Thymus (tissue), 11 donors: ENCODE data around the gene WDHD1. TPM values are rescaled to one million over a fixed set of nuclear protein-coding genes. Genes with fewer than 3 reads are reported as not detected.
A peak's percentile ranks its signal among the peaks of the same experiment; 100 is the strongest.
"Not testable (repeated sequence)": the region's sequence is repeated elsewhere in the genome, so short reads cannot be mapped to it uniquely, and the experiment has no call there.

Experiments used
- DNase-seq, 9 donors: peaks; one replicate each; pipeline ENCODE4 v3.0.0-alpha.2; 2013; ENCODE audit warnings: low spot score in 9 of 9, low read depth in 6 of 9, missing footprints in 1 of 9
- H3K27ac ChIP-seq, 2 donors: one replicate each; pipeline ENCODE4 v1.5.1; 2013; ENCODE audit warnings: control low read depth in 1 of 2, low read depth in 1 of 2, low read length in 1 of 2, mild to moderate bottlenecking in 1 of 2, moderate library complexity in 1 of 2
- H3K27me3 ChIP-seq, 2 donors: one replicate each; pipeline ENCODE4 v1.5.1; 2013; ENCODE audit warnings: low read length in 1 of 2; ENCODE audit not compliant: control insufficient read depth in 2 of 2, insufficient read depth in 1 of 2
- H3K36me3 ChIP-seq, 2 donors: one replicate each; pipeline ENCODE4 v1.5.1; 2013; ENCODE audit warnings: low read length in 1 of 2, mild to moderate bottlenecking in 1 of 2, moderate library complexity in 1 of 2; ENCODE audit not compliant: control insufficient read depth in 2 of 2, insufficient read depth in 2 of 2
- H3K4me1 ChIP-seq, 2 donors: one replicate each; pipeline ENCODE4 v1.5.1; 2013; ENCODE audit warnings: low read length in 2 of 2; ENCODE audit not compliant: control insufficient read depth in 2 of 2, insufficient read depth in 2 of 2
- H3K4me3 ChIP-seq, 2 donors: one replicate each; pipeline ENCODE4 v1.5.1; 2013; ENCODE audit warnings: low read length in 2 of 2, control low read depth in 1 of 2, mild to moderate bottlenecking in 1 of 2
- H3K9me3 ChIP-seq, 2 donors: one replicate each; pipeline ENCODE4 v1.5.1; 2013; ENCODE audit warnings: low read length in 1 of 2, mild to moderate bottlenecking in 1 of 2; ENCODE audit not compliant: control insufficient read depth in 2 of 2, insufficient read depth in 1 of 2
- WGBS: extraction: QIAGEN DNeasy Blood & Tissue Kit; methylation state at CpG from one replicate; pipeline ENCODE4 v1.1.7; 2013; 5-methylcytosine and 5-hydroxymethylcytosine counted together
- polyA plus RNA-seq: library from polyadenylated mRNA; stranded (reverse); fragments of 200-250 nt; gene quantifications from one replicate; pipeline ENCODE4 v1.2.3, GENCODE V29; 2013
- total RNA-seq: library from RNA; stranded (reverse); fragments of 120-200 nt; gene quantifications from one replicate; pipeline ENCODE4 v1.2.4, GENCODE V29; 2013
- donor health status: healthy.

Gene WDHD1
- total and polyA plus RNA-seq, 2 donors, result 3.7 to 20.3 TPM

- WGBS, result 96% methylated on average over 1 of the region's 1 CpG
- no peak overlapping the region for H3K27ac ChIP-seq
- no peaks in the 10 kb centered on the region for H3K9me3 ChIP-seq
- H3K4me3 ChIP-seq, result no peak overlapping the region
- no peaks in the 10 kb centered on the region for H3K27me3 ChIP-seq
- no peak for DNase-seq
- peaks cover 14 to 43% of the 10 kb centered on the region in 2 donors for H3K36me3 ChIP-seq
- H3K4me1 ChIP-seq, result no peaks in the 10 kb centered on the region
These were observed 39.3 kb upstream of the WDHD1 start for GRCh38 chr14:55066223-55066622.

GRCh38 chr14:55065411-55065810 lies 38.5 kb upstream of the WDHD1 start:
- WGBS, result 96% methylated on average over 2 of the region's 2 CpGs

GRCh38 chr14:55064896-55065295 lies 38.0 kb upstream of the WDHD1 start:
- not testable (repeated sequence) for H3K4me3 ChIP-seq, H3K9me3 ChIP-seq, H3K4me1 ChIP-seq, H3K27ac ChIP-seq, H3K27me3 ChIP-seq, DNase-seq
- H3K36me3 ChIP-seq, result peaks cover 14 to 48% of the 10 kb centered on the region in 2 donors
- WGBS, result 98% methylated on average over 2 of the region's 2 CpGs

More at GRCh38 chr14:55065411-55065810, 38.5 kb upstream of the WDHD1 start:
- H3K36me3 ChIP-seq, result peaks cover 14 to 48% of the 10 kb centered on the region in 2 donors
- DNase-seq, result no peak
- no peaks in the 10 kb centered on the region for H3K9me3 ChIP-seq
- no peak overlapping the region for H3K4me3 ChIP-seq
- H3K27me3 ChIP-seq, result no peaks in the 10 kb centered on the region
- no peak overlapping the region for H3K27ac ChIP-seq
- no peaks in the 10 kb centered on the region for H3K4me1 ChIP-seq

GRCh38 chr14:55062517-55063351 lies 35.8 kb upstream of the WDHD1 start:
- peaks cover 17 to 56% of the 10 kb centered on the region in 2 donors for H3K36me3 ChIP-seq
- H3K27ac ChIP-seq, result no peak overlapping the region
- DNase-seq, result no peak
- no peak overlapping the region for H3K4me3 ChIP-seq
- 97% methylated on average over 11 of the region's 11 CpGs for WGBS
- no peaks in the 10 kb centered on the region for H3K9me3 ChIP-seq
- no peaks in the 10 kb centered on the region for H3K27me3 ChIP-seq
- H3K4me1 ChIP-seq, result no peaks in the 10 kb centered on the region

- no peak for DNase-seq
- H3K4me1 ChIP-seq, result no peaks in the 10 kb centered on the region
- no peak overlapping the region for H3K4me3 ChIP-seq
- peaks cover 18 to 44% of the 10 kb centered on the region in 2 donors for H3K36me3 ChIP-seq
- H3K27ac ChIP-seq, result no peak overlapping the region
- no peaks in the 10 kb centered on the region for H3K9me3 ChIP-seq
- 97% methylated on average over 5 of the region's 5 CpGs for WGBS
- H3K27me3 ChIP-seq, result no peaks in the 10 kb centered on the region
These were observed 32.4 kb upstream of the WDHD1 start for GRCh38 chr14:55059333-55059732.

GRCh38 chr14:55057919-55058318 lies 31.0 kb upstream of the WDHD1 start:
- H3K4me1 ChIP-seq, result peaks cover 2 to 5% of the 10 kb centered on the region in 2 donors
- 95% methylated on average over 5 of the region's 5 CpGs for WGBS
- peaks cover 9 to 35% of the 10 kb centered on the region in 2 donors for H3K36me3 ChIP-seq
- no peak overlapping the region for H3K27ac ChIP-seq
- H3K9me3 ChIP-seq, result no peaks in the 10 kb centered on the region
- no peaks in the 10 kb centered on the region for H3K27me3 ChIP-seq
- no peak for DNase-seq
- no peak overlapping the region for H3K4me3 ChIP-seq

GRCh38 chr14:55054098-55054497 lies 27.2 kb upstream of the WDHD1 start:
- no peak for DNase-seq
- Histone ChIP-seq H3K36me3 (peaks cover 4 to 18% of the 10 kb centered on the region in 2 donors), H3K4me1 (peaks cover 9 to 15% of the 10 kb centered on the region in 2 donors), H3K27ac (no peak overlapping the region), H3K27me3 (no peaks in the 10 kb centered on the region), H3K4me3 (no peak overlapping the region), H3K9me3 (no peaks in the 10 kb centered on the region)
- 97% methylated on average over 13 of the region's 13 CpGs for WGBS

- H3K27me3 ChIP-seq, result no peaks in the 10 kb centered on the region
- no peak overlapping the region for H3K4me3 ChIP-seq
- H3K4me1 ChIP-seq, result peaks cover 9 to 15% of the 10 kb centered on the region in 2 donors
These were observed 26.6 kb upstream of the WDHD1 start for GRCh38 chr14:55053500-55053899.

GRCh38 chr14:55053018-55053417 lies 26.1 kb upstream of the WDHD1 start:
- Histone ChIP-seq H3K27ac (peak overlapping the region in 1 of 2 donors; percentile 98), H3K4me3 (peak overlapping the region; percentile 81 to 94), H3K36me3 (peaks cover 4 to 16% of the 10 kb centered on the region in 2 donors), H3K4me1 (peaks cover 9 to 15% of the 10 kb centered on the region in 2 donors), H3K27me3 (no peaks in the 10 kb centered on the region), H3K9me3 (no peaks in the 10 kb centered on the region)
- 96% methylated on average over 6 of the region's 6 CpGs for WGBS
- no peak for DNase-seq

More at GRCh38 chr14:55053500-55053899, 26.6 kb upstream of the WDHD1 start:
- H3K9me3 ChIP-seq, result no peaks in the 10 kb centered on the region
- DNase-seq, result no peak
- H3K27ac ChIP-seq, result no peak overlapping the region
- WGBS, result 97% methylated on average over 7 of the region's 7 CpGs
- H3K36me3 ChIP-seq, result peaks cover 4 to 18% of the 10 kb centered on the region in 2 donors
